K562 (cell line): ENCODE results near the gene ARL3. TPM values are rescaled to one million over a fixed set of nuclear protein-coding genes. Genes with fewer than 3 reads are reported as not detected.
A peak's percentile ranks its signal among the peaks of the same experiment; 100 is the strongest.

Source experiments
- ATAC-seq: fragments of 200-7000 bp; cut with Tn5 transposase; 3 replicates; pipeline ENCODE4 v1.9.1; 2020; ENCODE audit warnings: moderate library complexity
- BruUV-seq: library from RNA; stranded (reverse); fragments of 400-500 nt; replicated peaks from 2 replicates; lab custom pipeline; 2021; lab: Mats Ljungman, UMichigan
- CTCF ChIA-PET: fragments of 300-600 bp; formaldehyde crosslinking; extraction: SDS; loops from one replicate; lab custom pipeline; 2021; ENCODE audit warnings: low intra/inter-chr PET ratio; lab: Yijun Ruan, JAX
- POLR2A ChIA-PET: fragments of 300-600, 350-650 bp; sonication (Branson Sonifier 250); formaldehyde crosslinking; extraction: SDS; loops from one replicate; lab custom pipeline; 2021; ENCODE audit warnings: antibody characterized with exemption, inconsistent platforms; lab: Yijun Ruan, JAX
- DNase-seq, 4 experiments: peaks; one replicate each; pipeline versions ENCODE4 v3.0.0 to v3.0.0-alpha.2; 2011 to 2018; ENCODE audit warnings: low spot score in 3 of 4, mixed read lengths in 3 of 4; ENCODE audit errors: extremely low read depth in 1 of 4
- FAIRE-seq: peaks from 2 replicates; lab custom pipeline; 2011; peaks lifted over from hg19 to GRCh38; lab: Jason Lieb, UNC
- H2AFZ ChIP-seq: 2 replicates; pipeline ENCODE4 v1.6.0; 2011; ENCODE audit warnings: low read depth, low read length, control low read depth, inconsistent platforms
- H3K27ac ChIP-seq: fragments of 200-600 bp; 3 replicates; pipeline ENCODE4 v1.8.0; 2011; ENCODE audit warnings: low read depth, mild to moderate bottlenecking, control low read depth, inconsistent platforms, low read length, moderate library complexity, mixed read lengths; ENCODE audit errors: extremely low read depth
- H3K27me3 ChIP-seq, 2 experiments: fragments of 300-600 bp in 1 of 2; 2 replicates in 1 of 2; 3 replicates in 1 of 2; pipeline versions ENCODE4 v1.6.0 to v1.8.0; 2011; ENCODE audit warnings: inconsistent platforms in 2 of 2, low read length in 2 of 2, mild to moderate bottlenecking in 1 of 2, mixed read lengths in 1 of 2, moderate library complexity in 1 of 2; ENCODE audit not compliant: control insufficient read depth in 2 of 2, insufficient read depth in 2 of 2
- H3K36me3 ChIP-seq: fragments of 300-600 bp; 3 replicates; pipeline ENCODE4 v1.8.0; 2011; ENCODE audit warnings: mild to moderate bottlenecking, low read length, inconsistent platforms; ENCODE audit not compliant: control insufficient read depth, insufficient read depth
- H3K4me1 ChIP-seq, 2 experiments: fragments of 200-600 bp in 1 of 2; replicated peaks in 1 of 2; 2 replicates in 1 of 2; 3 replicates in 1 of 2; pipeline versions ENCODE4 v1.5.1 to v1.8.0; 2011; ENCODE audit warnings: inconsistent platforms in 2 of 2, low read length in 2 of 2, mild to moderate bottlenecking in 1 of 2, mixed read lengths in 1 of 2, moderate library complexity in 1 of 2; ENCODE audit not compliant: control insufficient read depth in 2 of 2, insufficient read depth in 2 of 2
- H3K4me2 ChIP-seq: 2 replicates; pipeline ENCODE4 v1.6.1; 2011; ENCODE audit warnings: low read length, control low read depth, inconsistent platforms, mixed read lengths; ENCODE audit not compliant: insufficient read depth
- H3K4me3 ChIP-seq: fragments of 200-600 bp; sonication (generic), shearing (Covaris generic); 2 replicates; pipeline ENCODE4 v1.5.1; 2016; ENCODE audit warnings: control low read depth, inconsistent platforms
- H3K79me2 ChIP-seq: fragments of 200-600 bp; 3 replicates; pipeline ENCODE4 v1.8.0; 2011; ENCODE audit warnings: low read length, inconsistent platforms; ENCODE audit not compliant: control insufficient read depth, insufficient read depth
- H3K9ac ChIP-seq, 2 experiments: 2 replicates each; pipeline versions ENCODE4 v1.6.0 to v1.6.1; 2011; ENCODE audit warnings: low read depth in 2 of 2, low read length in 2 of 2, control low read depth in 1 of 2, inconsistent platforms in 1 of 2, mild to moderate bottlenecking in 1 of 2, mixed read lengths in 1 of 2; ENCODE audit not compliant: insufficient read depth in 1 of 2
- H3K9me1 ChIP-seq: one replicate; pipeline ENCODE4 v1.6.0; 2011; ENCODE audit warnings: inconsistent platforms, mild to moderate bottlenecking, low read length, moderate library complexity; ENCODE audit not compliant: control insufficient read depth, insufficient read depth
- H3K9me3 ChIP-seq: replicated peaks from 2 replicates; pipeline ENCODE4 v1.5.1; 2011; ENCODE audit warnings: low read depth, low read length, inconsistent platforms; ENCODE audit not compliant: control insufficient read depth, insufficient read depth
- H4K20me1 ChIP-seq: replicated peaks from 2 replicates; pipeline ENCODE4 v1.6.1; 2011; ENCODE audit warnings: low read length, inconsistent platforms, mixed read lengths; ENCODE audit not compliant: control insufficient read depth, insufficient read depth
- ELF4 ChIP-seq: fragments of 450-650 bp; formaldehyde crosslinking; IDR thresholded peaks from 2 replicates; pipeline ENCODE4 v1.4.0; 2022; ENCODE audit warnings: missing genetic modification characterization
- KAT8 ChIP-seq: fragments of 450-650 bp; IDR thresholded peaks from 2 replicates; pipeline ENCODE4 v1.6.1; 2016; ENCODE audit warnings: low read depth, mild to moderate bottlenecking
- LARP7 ChIP-seq: fragments of 450-650 bp; IDR thresholded peaks from 2 replicates; pipeline ENCODE4 v1.6.1; 2016
- PCBP2 ChIP-seq: fragments of 200-400 bp; formaldehyde crosslinking; IDR thresholded peaks from 2 replicates; pipeline ENCODE4 v1.6.1; 2018; ENCODE audit warnings: low read length, low read depth, mild to moderate bottlenecking, moderate library complexity; ENCODE audit not compliant: poor library complexity, severe bottlenecking
- TCFL5 ChIP-seq: fragments of 250-450 bp; sonication (Bioruptor Pico); conservative IDR thresholded peaks from 2 replicates; pipeline ENCODE4 v1.6.1; 2021; ENCODE audit warnings: mild to moderate bottlenecking, moderate library complexity, matching md5 sums
- ZNF354B ChIP-seq: fragments of 250-450 bp; sonication (Bioruptor Pico); IDR thresholded peaks from 2 replicates; pipeline ENCODE4 v1.4.0; 2020
- WGBS: fragments of 100-300 bp; shearing (Covaris generic); methylation state at CpG from one replicate; pipeline ENCODE4 v1.1.6; 2016; ENCODE audit warnings: low coverage, mixed read lengths; ENCODE audit not compliant: insufficient coverage; ENCODE audit errors: missing lambda C conversion rate; 5-methylcytosine and 5-hydroxymethylcytosine counted together
- in situ Hi-C: fragments of 300-500 bp; cut with MboI; formaldehyde crosslinking; loops from 4 replicates; pipeline ENCODE4 v1.15.0; 2018; ENCODE audit warnings: inconsistent platforms, mixed read lengths
- intact Hi-C: fragments of 100-400 bp; cut with micrococcal nuclease; formaldehyde crosslinking; loops from 2 replicates; pipeline ENCODE4 v1.14.2; 2022
- polyA plus RNA-seq, 8 experiments: library from polyadenylated mRNA; depleted of rRNA in 4 of 8; stranded (reverse) in 5 of 8; unstranded in 3 of 8; fragments of >200 nt; fragmentation: Nextera tagmentation in 2 of 8; fragmentation: Illumina TruSeq in 1 of 8; extraction: Ambion mirVana in 2 of 8; extraction: Trizol in 1 of 8; gene quantifications; 2 replicates each; pipeline versions ENCODE4 v1.2.1 to v1.2.3, GENCODE V29; 2011 to 2014; ENCODE audit warnings: inconsistent platforms in 1 of 8, missing spikeins in 1 of 8
- total RNA-seq, 7 experiments: library from RNA; depleted of rRNA in 6 of 7; stranded (reverse); fragments of >200 nt in 6 of 7; fragmentation: Illumina TruSeq in 2 of 7; extraction: Trizol in 2 of 7; gene quantifications; 2 replicates each; pipeline versions ENCODE4 v1.2.1 to v1.2.3, GENCODE V29; 2011 to 2021; ENCODE audit warnings: low replicate concordance in 1 of 7
- TF ChIP-seq, protein P1 (sequence below): fragments of 250-450 bp; sonication (Bioruptor Pico); IDR thresholded peaks from 2 replicates; pipeline ENCODE4 v1.5.0; 2022; ENCODE audit warnings: mild to moderate bottlenecking

ARL3 gene
- total and polyA plus RNA-seq, 9 of the 15 experiments (the other 6 are each of a cell fraction or from before 2014, with no cell fraction given) = 2.9 to 8.9 (median 4.8) TPM

DNA sequence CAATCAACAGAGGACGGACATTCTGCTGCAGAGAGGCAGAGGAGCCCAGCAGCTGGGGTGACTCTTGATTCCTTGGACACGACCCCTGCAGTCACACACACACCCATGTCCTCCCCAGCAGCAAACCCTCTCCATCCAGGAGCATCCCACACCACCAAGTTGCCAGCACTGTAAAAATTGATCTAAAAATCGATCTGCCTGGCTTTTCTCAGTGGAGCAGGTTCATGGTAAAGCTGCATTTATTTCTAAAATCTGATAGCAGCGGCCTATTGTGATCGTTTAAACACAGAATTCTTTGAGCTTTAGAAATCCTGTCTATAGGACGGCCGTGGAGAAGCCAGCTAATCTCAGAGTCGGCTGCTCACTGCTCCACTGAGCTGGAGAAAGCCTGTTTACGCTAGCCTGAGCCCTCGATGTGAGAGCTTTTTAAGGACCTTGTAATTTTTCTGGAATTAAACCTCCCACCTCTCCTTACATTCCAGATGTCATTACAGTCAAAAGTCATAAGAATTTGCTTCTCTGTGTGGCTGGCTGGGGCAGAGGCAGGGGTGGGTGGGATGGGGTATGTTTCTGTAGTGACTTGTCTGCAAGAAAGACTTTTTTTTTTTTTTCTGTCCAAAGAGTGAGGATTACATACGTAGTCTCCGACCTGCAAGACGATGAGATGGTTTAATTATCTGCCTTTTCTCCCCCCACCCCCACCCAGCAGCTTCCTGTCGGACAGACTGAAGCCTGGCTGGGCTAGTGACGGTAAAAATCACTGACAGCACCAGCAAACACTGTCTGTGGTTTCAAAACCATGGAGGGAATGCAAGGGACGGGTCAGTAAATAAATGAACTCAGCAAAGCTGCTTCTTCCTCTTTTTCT, 38.3 kb downstream of the ARL3 start (continued):
- TF ChIP-seq ELF4 (no peak), PCBP2 (no peak)

DNA sequence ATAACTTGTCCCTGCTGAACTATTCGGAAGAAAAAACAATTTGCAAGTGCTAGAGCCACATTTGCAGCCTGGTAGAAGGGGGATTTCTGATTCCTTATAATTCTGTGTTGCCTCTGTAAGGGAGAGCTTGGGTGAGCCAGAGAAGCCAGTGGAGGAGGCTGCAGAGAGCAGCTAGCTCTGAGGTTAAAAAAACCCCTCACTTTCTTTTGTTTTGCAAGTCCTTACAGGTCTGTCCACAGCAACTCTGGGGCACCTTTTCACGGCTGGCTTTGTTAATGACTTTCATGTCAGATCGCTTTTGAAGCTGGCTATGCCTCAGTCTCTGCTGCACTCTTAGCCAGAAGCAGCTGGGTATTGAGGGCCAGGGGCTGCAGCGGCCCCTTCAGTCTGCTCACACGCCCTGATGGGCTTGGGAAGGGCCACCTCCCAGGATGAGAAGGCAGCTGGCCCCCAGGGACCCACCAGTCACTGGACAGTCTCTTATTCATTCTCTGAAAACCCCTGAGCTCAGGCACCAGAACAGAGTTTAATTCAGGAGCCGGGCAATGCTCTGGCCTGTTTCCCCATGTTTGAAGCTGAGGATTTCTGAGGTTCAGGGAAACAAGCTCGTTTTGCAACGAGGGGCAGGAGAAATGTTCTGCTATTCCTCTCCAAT, 39.1 kb downstream of the ARL3 start:
- Histone ChIP-seq H3K9ac (peak overlapping the region in 1 of 2 experiments; percentile 37; a peak in 1 of 4 replicates), H3K4me2 (no peak overlapping the region), H3K4me1 (peaks cover 36 to 39% of the 10 kb centered on the region in 2 experiments), H3K79me2 (no peaks in the 10 kb centered on the region), H3K9me1 (no peaks in the 10 kb centered on the region), H3K4me3 (no peak overlapping the region), H3K36me3 (no peaks in the 10 kb centered on the region), H3K27me3 (no peaks in the 10 kb centered on the region), H3K27ac (no peak overlapping the region), H3K9me3 (no peaks in the 10 kb centered on the region), H4K20me1 (no peaks in the 10 kb centered on the region), H2AFZ (no peak overlapping the region)
- POLR2A ChIA-PET = interaction anchor here (0.6 to 2.0 kb wide), 4 partner anchors 9 to 1025 kb away, joined by 3 to 5 read pairs (median 4); no protein-coding TSS in a partner anchor
- in situ Hi-C loops (no loop called here), intact Hi-C loops (no loop called here)
- CTCF ChIA-PET = no interaction called here
- peak; percentile 58 for FAIRE-seq
- 60% methylated on average over 5 of the region's 8 CpGs for WGBS
- ATAC-seq = no peak
- no TSS peak for BruUV-seq
- DNase-seq = no peak
- TF ChIP-seq KAT8 (no peak), ZNF354B (CRISPR knock-in tag) (no peak), LARP7 (no peak), TCFL5 (no peak)
- TF ChIP-seq, protein P1, sequence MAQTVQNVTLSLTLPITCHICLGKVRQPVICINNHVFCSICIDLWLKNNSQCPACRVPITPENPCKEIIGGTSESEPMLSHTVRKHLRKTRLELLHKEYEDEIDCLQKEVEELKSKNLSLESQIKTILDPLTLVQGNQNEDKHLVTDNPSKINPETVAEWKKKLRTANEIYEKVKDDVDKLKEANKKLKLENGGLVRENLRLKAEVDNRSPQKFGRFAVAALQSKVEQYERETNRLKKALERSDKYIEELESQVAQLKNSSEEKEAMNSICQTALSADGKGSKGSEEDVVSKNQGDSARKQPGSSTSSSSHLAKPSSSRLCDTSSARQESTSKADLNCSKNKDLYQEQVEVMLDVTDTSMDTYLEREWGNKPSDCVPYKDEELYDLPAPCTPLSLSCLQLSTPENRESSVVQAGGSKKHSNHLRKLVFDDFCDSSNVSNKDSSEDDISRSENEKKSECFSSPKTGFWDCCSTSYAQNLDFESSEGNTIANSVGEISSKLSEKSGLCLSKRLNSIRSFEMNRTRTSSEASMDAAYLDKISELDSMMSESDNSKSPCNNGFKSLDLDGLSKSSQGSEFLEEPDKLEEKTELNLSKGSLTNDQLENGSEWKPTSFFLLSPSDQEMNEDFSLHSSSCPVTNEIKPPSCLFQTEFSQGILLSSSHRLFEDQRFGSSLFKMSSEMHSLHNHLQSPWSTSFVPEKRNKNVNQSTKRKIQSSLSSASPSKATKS (CRISPR knock-in tag) = no peak
